Measurements from ENCODE around the gene DACT1.

The DACT1 gene

DNA sequence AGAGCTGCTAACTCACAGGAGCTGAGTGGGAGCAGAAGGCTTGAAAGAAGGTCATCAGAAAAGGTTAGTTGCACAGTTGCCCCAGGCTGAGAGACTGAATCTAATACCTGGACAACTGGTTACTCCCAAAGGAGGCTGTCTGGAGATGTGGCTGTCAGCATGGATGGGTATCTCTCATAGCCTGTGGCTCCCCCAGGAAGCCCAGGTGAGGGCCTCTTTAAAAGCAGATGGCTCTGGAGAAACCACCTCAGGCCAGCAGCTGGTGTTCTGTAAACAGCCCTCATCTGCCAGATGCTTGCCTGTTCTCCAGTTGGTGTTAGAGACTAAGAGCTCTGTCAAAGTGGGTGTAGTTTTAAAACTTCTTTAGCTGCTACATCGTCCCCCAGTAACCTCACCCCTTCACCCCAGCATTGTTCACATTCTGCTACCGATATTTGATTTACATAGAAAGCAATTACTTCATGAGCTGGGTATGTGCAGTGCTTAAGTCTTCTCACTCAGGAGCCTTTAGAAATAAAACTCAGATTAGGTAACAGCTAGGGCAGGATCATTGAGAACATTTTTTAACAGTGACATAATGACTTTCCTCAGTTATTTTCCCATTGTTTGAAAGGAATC is 25.8 kb downstream of the DACT1 start:
- in situ Hi-C loops (cut with MboI; ENCODE audit: low sequenced_read_pairs), result no loop called here

GRCh38 chr14:58665773-58666500 is 28.2 kb downstream of the DACT1 start:
- in situ Hi-C loops (cut with MboI; ENCODE audit: low sequenced_read_pairs), result no loop called here

DNA sequence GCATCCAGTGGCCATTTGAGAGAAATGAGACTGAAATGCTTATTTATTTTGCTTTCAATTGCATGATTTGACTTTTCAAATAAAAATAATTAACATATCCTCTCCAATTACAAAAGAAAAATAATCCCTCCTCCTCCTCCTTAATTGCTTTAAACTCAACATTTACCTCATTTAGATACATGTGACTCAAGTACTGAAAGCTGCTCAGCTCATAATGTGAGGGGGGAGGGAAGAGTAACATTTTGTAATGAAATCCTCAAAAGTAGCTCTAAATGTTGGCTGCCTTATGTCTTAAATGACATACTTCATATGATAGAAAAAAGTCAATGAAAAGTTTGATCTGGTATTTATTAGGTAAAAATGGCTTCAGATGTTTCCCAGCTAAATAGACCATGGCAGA is 29.0 kb downstream of the DACT1 start:
- in situ Hi-C loops (cut with MboI; ENCODE audit: low sequenced_read_pairs), result no loop called here

GRCh38 chr14:58667900-58668299 is 30.1 kb downstream of the DACT1 start:
- in situ Hi-C loops (cut with MboI; ENCODE audit: low sequenced_read_pairs), result no loop called here

DNA sequence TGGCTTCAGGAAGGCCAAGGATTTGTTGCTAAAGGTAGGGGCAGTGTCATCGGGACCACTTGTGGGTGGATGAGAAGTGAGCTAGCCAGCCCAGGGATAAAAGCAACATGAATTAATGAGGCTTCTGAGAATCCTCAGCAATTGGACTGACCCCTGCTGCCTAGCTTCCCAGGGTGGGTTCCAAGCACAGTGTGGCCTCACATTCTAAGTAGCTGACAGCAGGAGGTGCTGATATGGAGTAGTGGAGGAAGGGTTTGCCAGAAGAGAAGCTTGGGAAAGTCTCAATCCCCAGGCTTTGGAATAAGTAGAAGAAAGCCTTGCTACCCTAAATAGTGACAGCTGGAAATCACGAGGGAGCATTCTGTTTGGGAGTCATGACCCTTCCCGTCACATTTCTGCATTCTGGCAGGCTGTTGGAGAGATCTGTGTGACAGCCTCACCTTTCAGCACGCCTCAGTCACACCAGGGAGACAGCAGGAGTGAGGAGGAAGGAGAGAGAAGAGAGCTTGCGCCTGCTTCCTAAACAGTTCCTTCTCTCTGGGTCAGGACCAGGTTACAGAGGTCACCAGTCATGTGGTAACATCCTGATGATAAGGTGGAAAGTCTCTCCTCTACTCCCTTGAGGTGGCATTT is 31.2 kb downstream of the DACT1 start:
- in situ Hi-C loops (cut with MboI; ENCODE audit: low sequenced_read_pairs), result no loop called here

GRCh38 chr14:58669556-58670200 is 31.9 kb downstream of the DACT1 start:
- in situ Hi-C loops (cut with MboI; ENCODE audit: low sequenced_read_pairs), result no loop called here

- in situ Hi-C loops (cut with MboI; ENCODE audit: low sequenced_read_pairs), result no loop called here
Observed at GRCh38 chr14:58671024-58671423, 33.3 kb downstream of the DACT1 start.

DNA sequence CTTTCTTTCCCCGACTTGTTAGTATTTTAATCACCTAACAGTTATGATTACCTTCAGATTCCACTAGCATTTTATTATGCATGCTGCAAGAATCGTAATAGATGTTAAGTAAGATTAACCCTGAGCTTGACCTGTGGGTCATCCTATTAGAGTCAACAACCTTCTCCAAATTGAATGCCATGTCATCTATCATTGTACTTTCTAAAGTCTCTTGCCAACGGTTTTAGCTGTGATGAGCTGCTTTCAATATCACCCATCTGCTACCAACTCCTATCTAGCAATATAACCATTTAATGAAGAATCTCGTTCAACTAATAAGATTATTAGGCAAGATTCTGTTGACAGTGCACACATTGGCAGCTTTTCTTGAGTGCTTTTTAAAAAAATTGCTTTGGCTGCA is 33.7 kb downstream of the DACT1 start:
- in situ Hi-C loops (cut with MboI; ENCODE audit: low sequenced_read_pairs), result no loop called here

DNA sequence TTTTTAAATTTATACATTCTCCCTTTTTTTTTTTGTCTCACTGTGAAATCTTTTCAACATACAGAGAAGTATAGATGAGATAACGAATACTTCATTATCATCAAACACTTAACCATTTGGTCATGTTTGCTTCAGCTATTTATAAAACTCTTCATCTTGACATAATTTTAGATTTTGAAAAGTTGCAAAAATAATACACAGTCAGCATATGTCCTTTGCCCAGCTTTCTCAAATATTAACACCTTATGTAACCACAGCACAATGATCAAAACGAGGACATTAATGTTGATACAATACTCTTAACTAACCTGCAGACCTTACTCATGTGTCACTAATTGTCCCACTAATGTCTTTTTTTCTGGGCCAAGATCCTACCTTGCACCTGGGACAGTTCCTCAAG is 36.0 kb downstream of the DACT1 start:
- in situ Hi-C loops (cut with MboI; ENCODE audit: low sequenced_read_pairs), result no loop called here

- in situ Hi-C loops (cut with MboI; ENCODE audit: low sequenced_read_pairs), result no loop called here
Observed at GRCh38 chr14:58677001-58677400, 39.2 kb downstream of the DACT1 start.

DNA sequence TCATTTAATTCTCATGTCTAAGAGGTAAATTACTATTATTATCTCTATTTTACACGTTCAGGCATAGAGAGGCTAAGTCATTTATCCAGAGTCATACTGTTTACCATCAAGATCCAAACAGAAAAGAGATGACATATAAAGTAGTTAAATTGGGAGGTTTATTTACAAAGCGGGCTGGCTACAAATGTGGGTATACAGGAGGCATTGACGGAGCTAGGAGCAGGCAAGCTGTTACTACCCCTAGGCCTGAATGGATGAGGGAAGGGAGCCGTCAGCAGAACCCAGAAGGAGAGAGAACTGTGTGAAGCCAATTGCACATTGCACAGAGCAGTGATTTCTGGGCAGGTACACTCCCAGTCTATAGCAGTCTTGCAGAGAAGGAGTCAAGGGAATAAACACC is 39.8 kb downstream of the DACT1 start:
- in situ Hi-C loops (cut with MboI; ENCODE audit: low sequenced_read_pairs), result no loop called here

DNA sequence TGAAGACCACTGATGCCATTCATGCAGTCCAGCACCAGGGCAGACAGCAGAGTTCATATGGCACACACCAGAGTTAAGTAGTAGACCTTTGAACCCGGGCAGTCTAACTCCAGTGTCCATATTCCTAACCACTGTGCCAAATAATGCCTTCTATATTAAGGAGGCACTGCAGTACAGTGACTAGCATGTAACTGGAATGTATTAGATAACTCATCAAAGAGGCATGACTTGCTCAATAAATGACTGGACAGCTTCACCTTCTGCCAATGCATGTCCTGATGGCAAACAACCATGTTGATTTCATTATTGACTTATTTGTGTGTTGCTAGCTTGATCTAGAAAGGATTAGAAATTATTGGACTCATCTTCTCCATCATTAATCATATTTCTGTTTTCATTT is 40.2 kb downstream of the DACT1 start:
- in situ Hi-C loops (cut with MboI; ENCODE audit: low sequenced_read_pairs), result no loop called here

DNA sequence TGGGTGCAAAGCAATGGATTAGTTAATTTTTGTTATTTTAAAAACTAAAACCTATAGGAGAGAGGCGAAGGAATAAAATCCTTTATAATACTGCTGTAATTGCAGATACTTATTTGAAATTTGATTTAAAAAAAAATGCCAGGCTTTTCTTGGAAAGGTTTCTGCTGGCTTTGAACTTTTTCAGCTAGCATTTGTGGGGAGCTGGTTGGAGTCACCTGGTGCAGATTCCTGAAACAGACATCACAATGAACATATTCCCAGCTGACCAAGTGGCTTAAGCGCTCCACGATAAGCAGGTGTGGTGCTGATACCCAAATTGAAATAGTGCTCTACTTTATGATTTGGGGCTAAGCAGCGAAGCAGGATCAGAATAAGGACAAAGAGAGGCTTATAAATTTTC is 42.9 kb downstream of the DACT1 start:
- in situ Hi-C loops (cut with MboI; ENCODE audit: low sequenced_read_pairs), result no loop called here

DNA sequence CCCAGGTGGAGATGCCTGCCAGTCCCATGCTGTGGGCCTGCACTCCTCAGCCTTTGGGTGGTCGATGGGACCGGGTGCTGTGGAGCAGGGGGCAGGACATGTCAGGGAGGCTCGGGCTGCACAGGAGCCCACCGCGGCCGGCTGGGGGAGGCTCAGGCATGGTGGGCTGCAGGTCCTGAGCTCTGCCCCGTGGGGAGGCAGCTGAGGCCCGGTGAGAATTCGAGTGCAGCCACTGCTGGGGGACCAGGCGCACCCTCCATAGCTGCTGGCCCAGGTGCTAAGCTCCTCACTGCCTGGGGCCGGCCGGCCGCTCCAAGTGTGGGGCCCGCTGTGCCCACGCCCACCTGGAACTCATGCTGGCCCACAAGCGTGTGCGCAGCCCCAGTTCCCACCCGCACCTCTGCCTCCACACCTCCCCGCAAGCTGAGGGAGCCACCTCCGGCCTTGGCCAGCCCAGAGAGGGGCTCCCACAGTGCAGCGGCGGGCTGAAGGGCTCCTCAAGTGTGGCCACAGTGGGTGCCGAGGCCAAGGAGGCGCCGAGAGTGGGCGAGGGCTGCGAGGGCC is 49.6 kb downstream of the DACT1 start:
- in situ Hi-C loops (cut with MboI; ENCODE audit: low sequenced_read_pairs), result no loop called here

- in situ Hi-C loops (cut with MboI; ENCODE audit: low sequenced_read_pairs), result no loop called here
Observed at GRCh38 chr14:58690801-58691516, 53.2 kb downstream of the DACT1 start.

GRCh38 chr14:58693048-58693447 is 55.3 kb downstream of the DACT1 start:
- in situ Hi-C loops (cut with MboI; ENCODE audit: low sequenced_read_pairs), result no loop called here

DNA sequence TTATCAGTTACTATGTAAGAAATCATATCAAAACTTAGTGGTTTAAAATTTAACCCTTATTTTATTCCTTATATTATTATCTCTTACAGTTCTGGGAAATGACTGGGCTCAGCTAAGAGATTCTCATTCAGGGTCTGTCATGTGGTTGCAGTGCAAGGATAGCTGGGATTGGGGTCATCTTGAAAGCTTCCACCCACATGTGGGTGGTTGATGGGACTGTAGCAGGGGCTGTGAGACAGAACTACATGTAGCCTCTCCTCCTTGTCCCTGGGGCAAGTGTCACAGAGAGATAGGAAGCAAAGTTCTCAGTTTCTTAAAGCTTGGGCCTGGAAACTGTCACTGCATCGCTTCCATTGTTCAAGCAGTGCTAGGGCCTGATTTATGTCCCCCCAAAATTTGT is 57.8 kb downstream of the DACT1 start:
- in situ Hi-C loops (cut with MboI; ENCODE audit: low sequenced_read_pairs), result no loop called here

DNA sequence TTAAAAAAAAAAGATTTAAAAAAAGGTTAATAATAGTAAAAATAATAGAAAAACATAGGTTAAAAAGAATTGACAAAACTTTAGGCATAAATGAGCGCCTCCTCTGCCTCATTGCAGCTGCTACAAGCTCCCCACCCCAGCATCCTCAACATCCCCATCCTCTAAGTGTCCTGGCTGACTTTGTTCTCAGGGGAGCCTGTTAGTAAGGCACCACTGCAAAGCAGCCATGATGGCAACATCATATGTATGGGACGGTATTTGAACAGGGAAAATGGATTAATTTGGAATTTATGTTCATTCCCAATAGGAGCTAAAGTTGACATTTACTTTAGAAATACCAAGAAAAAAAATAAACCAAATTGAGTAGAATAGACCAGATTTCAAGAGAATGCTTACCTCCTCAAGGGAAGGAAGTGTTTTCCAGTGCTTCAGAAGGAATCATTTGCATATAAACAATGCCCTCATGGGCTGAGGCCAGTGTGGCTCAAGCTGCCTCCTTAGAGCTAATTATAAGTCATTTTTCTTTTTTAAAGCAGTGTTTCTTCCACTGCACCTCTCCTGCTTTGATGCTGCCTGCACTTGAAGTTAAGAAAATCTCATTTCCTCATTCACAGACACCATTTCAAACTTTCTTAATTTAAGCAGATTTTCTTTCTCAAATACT is 59.6 kb downstream of the DACT1 start:
- in situ Hi-C loops (cut with MboI; ENCODE audit: low sequenced_read_pairs), result no loop called here

Data from hTERT RPE-1 (cell line).